Esophagus muscularis mucosa (tissue), 3 donors: Measurements from ENCODE around the gene SOAT2.

Experiments used
- POLR2A ChIP-seq: fragments of 450-650 bp; IDR thresholded peaks from one replicate; pipeline ENCODE4 v1.6.1; 2017; ENCODE audit warnings: antibody characterized with exemption, moderate library complexity, mild to moderate bottlenecking, low read depth
- TF ChIP-seq, protein P1 (sequence below), 3 experiments: fragments of 200-600 bp in 2 of 3; fragments of 450-650 bp in 1 of 3; sonication (generic) in 2 of 3; IDR thresholded peaks; one replicate each; pipeline ENCODE4 v1.5.1; 2017 to 2019; ENCODE audit warnings: antibody characterized with exemption in 3 of 3, mild to moderate bottlenecking in 2 of 3, moderate library complexity in 1 of 3

DNA sequence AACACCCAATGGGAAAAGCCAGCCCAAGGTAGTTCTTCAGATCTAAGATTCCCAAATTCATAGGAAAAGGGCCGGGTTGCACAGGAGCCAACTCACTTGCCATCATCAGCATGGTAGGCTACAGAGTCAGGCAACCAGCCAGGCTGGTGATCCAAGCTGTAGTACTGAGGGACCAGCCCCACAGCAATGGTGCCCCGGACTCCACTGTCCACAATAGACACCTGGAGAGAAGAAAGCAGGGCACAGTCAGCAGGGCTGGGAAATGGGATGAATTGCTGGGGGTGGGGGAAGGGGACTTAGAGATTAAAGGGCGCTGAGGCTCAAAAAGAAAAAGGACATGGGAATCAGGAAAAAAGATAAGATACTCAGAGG is 28.3 kb upstream of the SOAT2 start:
- TF ChIP-seq POLR2A = no peak
- TF ChIP-seq, protein P1, sequence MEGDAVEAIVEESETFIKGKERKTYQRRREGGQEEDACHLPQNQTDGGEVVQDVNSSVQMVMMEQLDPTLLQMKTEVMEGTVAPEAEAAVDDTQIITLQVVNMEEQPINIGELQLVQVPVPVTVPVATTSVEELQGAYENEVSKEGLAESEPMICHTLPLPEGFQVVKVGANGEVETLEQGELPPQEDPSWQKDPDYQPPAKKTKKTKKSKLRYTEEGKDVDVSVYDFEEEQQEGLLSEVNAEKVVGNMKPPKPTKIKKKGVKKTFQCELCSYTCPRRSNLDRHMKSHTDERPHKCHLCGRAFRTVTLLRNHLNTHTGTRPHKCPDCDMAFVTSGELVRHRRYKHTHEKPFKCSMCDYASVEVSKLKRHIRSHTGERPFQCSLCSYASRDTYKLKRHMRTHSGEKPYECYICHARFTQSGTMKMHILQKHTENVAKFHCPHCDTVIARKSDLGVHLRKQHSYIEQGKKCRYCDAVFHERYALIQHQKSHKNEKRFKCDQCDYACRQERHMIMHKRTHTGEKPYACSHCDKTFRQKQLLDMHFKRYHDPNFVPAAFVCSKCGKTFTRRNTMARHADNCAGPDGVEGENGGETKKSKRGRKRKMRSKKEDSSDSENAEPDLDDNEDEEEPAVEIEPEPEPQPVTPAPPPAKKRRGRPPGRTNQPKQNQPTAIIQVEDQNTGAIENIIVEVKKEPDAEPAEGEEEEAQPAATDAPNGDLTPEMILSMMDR (IDR thresholded peaks at IDR 0.05) = no peak
